H1 (cell line): ENCODE data around the gene CGRRF1. TPM values are rescaled to one million over a fixed set of nuclear protein-coding genes. Genes with fewer than 3 reads are reported as not detected.

ENCODE experiments used
- CTCF ChIA-PET: fragments of 300-600 bp; sonication (Branson Sonifier 250); formaldehyde crosslinking; loops from one replicate; lab custom pipeline; 2021; ENCODE audit not compliant: partially characterized antibody; lab: Charles Lee
- POLR2A ChIA-PET: fragments of 300-600 bp; sonication (Branson Sonifier 250); formaldehyde crosslinking; loops from one replicate; lab custom pipeline; 2021; ENCODE audit warnings: inconsistent platforms; ENCODE audit not compliant: partially characterized antibody; lab: Charles Lee
- DNase-seq, 2 experiments: peaks; one replicate each; pipeline versions ENCODE4 v3.0.0 to v3.0.0-alpha.2; 2010 to 2022; ENCODE audit warnings: low spot score in 2 of 2, low read depth in 1 of 2, mixed read lengths in 1 of 2
- FAIRE-seq: peaks from 2 replicates; lab custom pipeline; 2011; peaks lifted over from hg19 to GRCh38; lab: Jason Lieb, UNC
- H2AFZ ChIP-seq: 2 replicates; pipeline ENCODE4 v1.8.1; 2012; ENCODE audit warnings: low read length, inconsistent platforms
- H2AK5ac ChIP-seq: 2 replicates; pipeline ENCODE4 v1.6.1; 2013; ENCODE audit warnings: low read depth, low read length
- H2BK120ac ChIP-seq: replicated peaks from 2 replicates; pipeline ENCODE3; 2013; ENCODE audit warnings: low read depth, low read length, inconsistent platforms
- H2BK12ac ChIP-seq: 2 replicates; pipeline ENCODE4 v1.6.1; 2013; ENCODE audit warnings: low read depth, low read length
- H2BK15ac ChIP-seq: 2 replicates; pipeline ENCODE4 v1.6.1; 2013; ENCODE audit warnings: low read length
- H2BK20ac ChIP-seq: 2 replicates; pipeline ENCODE4 v1.6.1; 2013; ENCODE audit warnings: low read length
- H2BK5ac ChIP-seq: 2 replicates; pipeline ENCODE4 v1.6.1; 2013; ENCODE audit warnings: low read depth, low read length
- H3K14ac ChIP-seq: 2 replicates; pipeline ENCODE4 v1.6.1; 2013; ENCODE audit warnings: inconsistent platforms; ENCODE audit not compliant: insufficient read length
- H3K18ac ChIP-seq: 2 replicates; pipeline ENCODE4 v1.6.1; 2013; ENCODE audit warnings: low read length; ENCODE audit errors: extremely low read depth
- H3K23ac ChIP-seq: 2 replicates; pipeline ENCODE4 v1.6.1; 2013; ENCODE audit warnings: inconsistent platforms; ENCODE audit not compliant: insufficient read length
- H3K23me2 ChIP-seq: 2 replicates; pipeline ENCODE4 v1.6.1; 2013; ENCODE audit warnings: low read depth, low read length
- H3K27ac ChIP-seq: 2 replicates; pipeline ENCODE4 v1.6.1; 2011; ENCODE audit warnings: low read depth, low read length, inconsistent platforms
- H3K27me3 ChIP-seq, 4 experiments: replicated peaks in 1 of 4; 1 replicate in 1 of 4; 2 replicates in 3 of 4; pipeline versions ENCODE4 v1.6.1 to v1.8.1; 2011 to 2013; ENCODE audit warnings: low read length in 3 of 4, mild to moderate bottlenecking in 3 of 4, inconsistent platforms in 2 of 4, mixed read lengths in 2 of 4, moderate library complexity in 1 of 4; ENCODE audit not compliant: control insufficient read depth in 3 of 4, insufficient read depth in 3 of 4; ENCODE audit errors: extremely low read depth in 1 of 4
- H3K36me3 ChIP-seq, 4 experiments: 2 replicates each; pipeline versions ENCODE4 v1.6.1 to v1.8.1; 2011 to 2013; ENCODE audit warnings: mild to moderate bottlenecking in 4 of 4, low read length in 3 of 4, moderate library complexity in 2 of 4, control low read depth in 1 of 4, inconsistent platforms in 1 of 4; ENCODE audit not compliant: insufficient read depth in 4 of 4, control insufficient read depth in 2 of 4
- H3K4ac ChIP-seq: replicated peaks from 2 replicates; pipeline ENCODE3; 2013; ENCODE audit warnings: low read length, low read depth, mixed read lengths, inconsistent platforms; ENCODE audit not compliant: insufficient read length
- H3K4me1 ChIP-seq, 4 experiments: replicated peaks in 1 of 4; 1 replicate in 1 of 4; 2 replicates in 3 of 4; pipeline versions ENCODE4 v1.6.1 to v1.8.1; 2011 to 2013; ENCODE audit warnings: low read length in 3 of 4, inconsistent platforms in 2 of 4, mixed read lengths in 1 of 4; ENCODE audit not compliant: insufficient read depth in 4 of 4, control insufficient read depth in 3 of 4
- H3K4me2 ChIP-seq, 2 experiments: 2 replicates each; pipeline versions ENCODE4 v1.6.1 to v1.8.1; 2011 to 2013; ENCODE audit warnings: low read depth in 2 of 2, low read length in 2 of 2, control low read depth in 1 of 2, inconsistent platforms in 1 of 2, mild to moderate bottlenecking in 1 of 2; ENCODE audit not compliant: insufficient read depth in 1 of 2
- H3K4me3 ChIP-seq, 4 experiments: fragments of 200-600, 300-600 bp in 1 of 4; sonication (generic), shearing (Covaris generic), sonication (Bioruptor Twin) in 1 of 4; 2 replicates each; pipeline versions ENCODE4 v1.5.1 to v1.8.1; 2011 to 2016; ENCODE audit warnings: low read length in 4 of 4, low read depth in 3 of 4, control low read depth in 2 of 4, inconsistent platforms in 2 of 4, mild to moderate bottlenecking in 2 of 4, mixed read lengths in 1 of 4, moderate library complexity in 1 of 4; ENCODE audit not compliant: insufficient read depth in 2 of 4; ENCODE audit errors: extremely low read depth in 1 of 4
- H3K56ac ChIP-seq: replicated peaks from 2 replicates; pipeline ENCODE3; 2013; ENCODE audit warnings: low read depth, mild to moderate bottlenecking, mixed read lengths, low read length, inconsistent platforms; ENCODE audit not compliant: insufficient read length
- H3K79me1 ChIP-seq: 2 replicates; pipeline ENCODE4 v1.6.1; 2013; ENCODE audit warnings: low read depth, low read length, control low read depth
- H3K79me2 ChIP-seq, 2 experiments: 2 replicates each; pipeline versions ENCODE4 v1.6.1 to v1.8.1; 2012 to 2013; ENCODE audit warnings: low read length in 2 of 2, mild to moderate bottlenecking in 2 of 2, inconsistent platforms in 1 of 2; ENCODE audit not compliant: insufficient read depth in 2 of 2, control insufficient read depth in 1 of 2
- H3K9ac ChIP-seq, 4 experiments: replicated peaks in 1 of 4; 1 replicate in 1 of 4; 2 replicates in 3 of 4; pipeline versions ENCODE4 v1.6.1 to v1.8.1; 2011 to 2013; ENCODE audit warnings: low read depth in 3 of 4, low read length in 3 of 4, control low read depth in 2 of 4, mild to moderate bottlenecking in 2 of 4, moderate library complexity in 2 of 4, inconsistent platforms in 1 of 4; ENCODE audit errors: extremely low read depth in 1 of 4
- H3K9me3 ChIP-seq, 2 experiments: 2 replicates each; pipeline versions ENCODE4 v1.6.1 to v1.8.1; 2012 to 2013; ENCODE audit warnings: mild to moderate bottlenecking in 2 of 2, moderate library complexity in 2 of 2, control low read depth in 1 of 2, inconsistent platforms in 1 of 2, low read depth in 1 of 2, low read length in 1 of 2, mixed read lengths in 1 of 2; ENCODE audit not compliant: insufficient read depth in 2 of 2
- H4K20me1 ChIP-seq, 2 experiments: replicated peaks in 1 of 2; 2 replicates each; pipeline versions ENCODE3 to v1.8.1; 2011 to 2013; ENCODE audit warnings: inconsistent platforms in 2 of 2, low read length in 2 of 2, mild to moderate bottlenecking in 1 of 2; ENCODE audit not compliant: insufficient read depth in 2 of 2, control insufficient read depth in 1 of 2
- H4K5ac ChIP-seq: 2 replicates; pipeline ENCODE4 v1.6.1; 2013; ENCODE audit warnings: low read length, low read depth, mixed read lengths, inconsistent platforms; ENCODE audit not compliant: insufficient read length
- H4K8ac ChIP-seq: 2 replicates; pipeline ENCODE4 v1.8.0; 2013; ENCODE audit warnings: mild to moderate bottlenecking, moderate library complexity, low read length, inconsistent platforms; ENCODE audit not compliant: insufficient read depth; ENCODE audit errors: extremely low read depth
- H4K91ac ChIP-seq: replicated peaks from 2 replicates; pipeline ENCODE3; 2013; ENCODE audit warnings: low read length, mixed read lengths, inconsistent platforms; ENCODE audit not compliant: insufficient read length
- ATF3 ChIP-seq: IDR thresholded peaks from 2 replicates; pipeline ENCODE4 v1.6.1; 2011; ENCODE audit warnings: low read depth, mild to moderate bottlenecking, low read length; ENCODE audit not compliant: insufficient read depth
- CREB1 ChIP-seq: IDR thresholded peaks from 2 replicates; pipeline ENCODE4 v1.6.1; 2012; ENCODE audit warnings: inconsistent platforms
- EZH2 ChIP-seq: fragments of 200-600 bp; sonication (generic); IDR thresholded peaks from 2 replicates; pipeline ENCODE4 v1.7.1; 2012; ENCODE audit warnings: low read depth, mild to moderate bottlenecking, moderate library complexity, low read length, inconsistent platforms; ENCODE audit not compliant: severe bottlenecking
- HDAC6 ChIP-seq: IDR thresholded peaks from one replicate; pipeline ENCODE4 v1.7.1; 2012; ENCODE audit warnings: low read depth, mild to moderate bottlenecking, inconsistent platforms, low read length, moderate library complexity
- KDM5A ChIP-seq: fragments of 200-600 bp; IDR thresholded peaks from 2 replicates; pipeline ENCODE4 v1.7.1; 2012; ENCODE audit warnings: mild to moderate bottlenecking, low read length, inconsistent platforms, mixed read lengths
- PHF8 ChIP-seq: fragments of 200-600 bp; sonication (generic); conservative IDR thresholded peaks from 2 replicates; pipeline ENCODE4 v1.7.1; 2012; ENCODE audit warnings: low read depth, mild to moderate bottlenecking, inconsistent platforms, low read length, moderate library complexity
- SIN3A ChIP-seq, 2 experiments: IDR thresholded peaks in 1 of 2; conservative IDR thresholded peaks in 1 of 2; 2 replicates each; pipeline ENCODE4 v1.6.1; 2011 to 2012; ENCODE audit warnings: low read length in 2 of 2, improper control_type of control experiment in 1 of 2, low read depth in 1 of 2, mild to moderate bottlenecking in 1 of 2
- SP1 ChIP-seq: IDR thresholded peaks from 2 replicates; pipeline ENCODE4 v1.6.1; 2011; ENCODE audit warnings: low read depth, low read length
- SUZ12 ChIP-seq: fragments of 200-600 bp; sonication (generic); IDR thresholded peaks from 2 replicates; pipeline ENCODE4 v1.6.1; 2012; ENCODE audit warnings: mild to moderate bottlenecking, inconsistent platforms, low read length, moderate library complexity, mixed read lengths
- TAF7 ChIP-seq: optimal IDR thresholded peaks from 2 replicates; pipeline ENCODE3; 2011; ENCODE audit warnings: low read depth, mild to moderate bottlenecking, inconsistent platforms, low read length, moderate library complexity, borderline replicate concordance
- USF2 ChIP-seq: IDR thresholded peaks from 2 replicates; pipeline ENCODE4 v1.6.1; 2011; ENCODE audit warnings: low read length, improper control_type of control experiment
- YY1 ChIP-seq: IDR thresholded peaks from 2 replicates; pipeline ENCODE4 v1.6.1; 2011; ENCODE audit warnings: low read depth, mild to moderate bottlenecking, low read length
- WGBS, 2 experiments: shearing (Covaris generic) in 1 of 2; methylation state at CpG; one replicate each; pipeline versions ENCODE4 v1.1.6 to v1.1.7; 2013 to 2015; ENCODE audit warnings: low lambda C conversion rate in 2 of 2, mixed read lengths in 2 of 2, inconsistent platforms in 1 of 2, low coverage in 1 of 2, missing lambda C conversion rate in 1 of 2; ENCODE audit not compliant: insufficient replicate concordance in 2 of 2, insufficient coverage in 1 of 2, insufficient read length in 1 of 2; ENCODE audit errors: extremely low coverage in 1 of 2, missing lambda C conversion rate in 1 of 2; 5-methylcytosine and 5-hydroxymethylcytosine counted together
- polyA plus RNA-seq, 7 experiments: library from polyadenylated mRNA; depleted of rRNA in 3 of 7; stranded (reverse) in 5 of 7; unstranded in 2 of 7; fragments of >200 nt in 5 of 7; fragments of 200-250 nt in 2 of 7; gene quantifications; 1 replicate in 5 of 7; 2 replicates in 1 of 7; 4 replicates in 1 of 7; pipeline versions ENCODE4 v1.2.1 to v1.2.3, GENCODE V29; 2011 to 2013; ENCODE audit warnings: missing spikeins in 2 of 7, mixed read lengths in 2 of 7
- total RNA-seq: library from RNA; stranded (reverse); fragmentation: NEBNext Ultra II Directional; extraction: Animal tissue kit (Norgen Biotek cat#: 25700); gene quantifications from 2 replicates; pipeline ENCODE4 v1.2.1, GENCODE V29; 2021

Gene CGRRF1
- total and polyA plus RNA-seq, 2 of the 8 experiments (the other 6 are each of a cell fraction or from before 2014, with no cell fraction given), result 7.4 to 20.2 TPM

- Histone ChIP-seq H2BK12ac (no peak overlapping the region), H3K23me2 (no peaks in the 10 kb centered on the region), H4K91ac (no peak overlapping the region), H3K4ac (no peak overlapping the region), H4K20me1 (no peaks in the 10 kb centered on the region), H3K79me1 (no peaks in the 10 kb centered on the region), H2BK120ac (no peak overlapping the region), H3K23ac (no peak overlapping the region), H3K18ac (no peak overlapping the region), H3K9ac (no peak overlapping the region), H3K27me3 (no peaks in the 10 kb centered on the region), H3K27ac (no peak overlapping the region), H3K56ac (no peak overlapping the region), H3K4me2 (no peak overlapping the region), H4K5ac (peak overlapping the region; percentile 10), H3K14ac (no peak overlapping the region), H2BK20ac (no peak overlapping the region), H2BK15ac (no peak overlapping the region; the same call in 1 of the 2 replicates), H2AK5ac (0 out of 2 replicates have a peak overlapping the region, but pooled peaks have one; percentile 44), H3K4me1 (peaks cover 0 to 2% (median 0%) of the 10 kb centered on the region in 4 experiments; a peak in 1 of 7 replicates), H4K8ac (no peak overlapping the region), H2BK5ac (no peak overlapping the region), H3K4me3 (no peak overlapping the region), H3K9me3 (no peaks in the 10 kb centered on the region), H2AFZ (no peak overlapping the region), H3K36me3 (no peaks in the 10 kb centered on the region), H3K79me2 (no peaks in the 10 kb centered on the region)
- DNase-seq (no peak), FAIRE-seq (no peak)
- CTCF ChIA-PET, result interaction anchor here (1.0 to 2.5 kb wide), 4 partner anchors 10 to 137 kb away, joined by 3 to 8 read pairs (median 4); no protein-coding TSS in a partner anchor
- POLR2A ChIA-PET, result interaction anchor here (0.7 to 1.6 kb wide), 3 partner anchors 11 to 148 kb away, joined by 3 to 5 read pairs (median 3); no protein-coding TSS in a partner anchor
- WGBS, 2 experiments, result 94% methylated on average over 2 of the region's 2 CpGs; no CpG with 5 or more reads in 1 of the 2 experiments
- TF ChIP-seq EZH2 (no peak), YY1 (no peak), SUZ12 (no peak), PHF8 (no peak), CREB1 (no peak), KDM5A (no peak), TAF7 (no peak), HDAC6 (no peak), SIN3A (conservative IDR thresholded peaks at IDR 0.05 in 1 of 2, IDR thresholded peaks at IDR 0.05 in 1 of 2; ENCODE audit: low read depth in 1 of 2, low read length in 2 of 2) (no peak), SP1 (no peak), USF2 (no peak), ATF3 (no peak)
Measured at GRCh38 chr14:54554401-54554800, 44.7 kb downstream of the CGRRF1 start.
